ENCODE measurements around the gene MSI2. TPM values are rescaled to one million over a fixed set of nuclear protein-coding genes. Genes with fewer than 3 reads are reported as not detected.

The MSI2 gene
- total RNA-seq, 2 experiments from 2014 or later, result 107 to 111 TPM

DNA sequence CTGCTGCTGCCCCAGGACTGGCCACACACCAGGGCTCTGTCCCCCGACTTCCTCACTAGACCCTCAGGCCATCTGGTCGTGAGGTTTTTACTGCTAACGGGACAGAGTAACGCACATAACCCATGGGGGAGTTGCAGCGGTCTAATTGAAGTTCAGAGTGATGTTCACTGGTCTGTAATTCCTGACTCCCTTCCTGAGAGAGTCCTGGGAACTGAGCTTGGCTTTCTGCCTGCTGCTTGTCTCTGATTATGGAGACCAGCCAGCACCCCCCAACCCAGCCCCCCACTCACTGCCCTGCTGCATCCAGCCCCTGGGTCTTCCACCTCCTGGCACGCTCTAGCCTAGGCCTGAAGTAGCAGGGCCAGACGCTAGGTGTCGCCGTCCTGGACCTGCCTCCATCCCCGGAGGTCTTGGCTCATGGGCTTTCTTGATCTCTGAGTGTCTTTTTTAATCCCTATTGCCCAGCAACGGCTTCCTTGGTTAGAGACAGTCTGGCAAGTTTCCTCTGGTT lies 295.8 kb downstream of the MSI2 start:
- no peak overlapping the region for H3K27ac Mint-ChIP-seq
- POLR2A ChIA-PET, result no interaction called here
- H3K4me1 Mint-ChIP-seq, result peaks cover 3% of the 10 kb centered on the region

DNA sequence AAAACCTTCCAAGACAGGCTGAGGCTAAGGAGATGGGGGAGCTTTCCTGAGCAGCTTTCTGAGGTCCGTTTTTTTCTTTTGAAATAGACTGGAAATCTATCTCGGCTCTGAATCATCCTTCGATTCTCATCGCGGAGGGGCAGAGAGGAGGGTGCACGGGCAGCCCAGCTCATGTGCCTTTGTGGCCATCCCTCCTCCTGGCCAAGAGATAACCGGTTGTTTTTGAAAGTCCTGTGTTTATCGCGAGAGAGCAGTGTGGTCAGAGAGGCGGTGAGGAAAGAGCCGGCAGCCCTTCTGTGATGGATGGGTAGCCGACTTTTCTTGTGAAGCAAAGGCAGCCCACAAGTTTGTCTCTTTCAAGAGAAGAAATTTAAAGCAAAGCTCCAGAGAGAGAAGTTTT lies 297.2 kb downstream of the MSI2 start:
- no peak overlapping the region for H3K4me3 Mint-ChIP-seq
- no peak overlapping the region for H3K27ac Mint-ChIP-seq
- H3K9me3 Mint-ChIP-seq, result no peaks in the 10 kb centered on the region
- H3K36me3 Mint-ChIP-seq (ENCODE audit: low read depth), result no peaks in the 10 kb centered on the region
- POLR2A ChIA-PET, result no interaction called here
- no peak for DNase-seq
- CTCF ChIA-PET, result interaction anchor here (0.6 kb wide), 1 partner anchor 677 kb away, joined by 3 read pairs; no protein-coding TSS in a partner anchor
- H3K27me3 Mint-ChIP-seq, result no peaks in the 10 kb centered on the region
- H3K4me1 Mint-ChIP-seq, result no peaks in the 10 kb centered on the region

More for the DNA sequence above, 295.8 kb downstream of the MSI2 start:
- DNase-seq, result peak; percentile 19
- Mint-ChIP-seq H3K36me3 (ENCODE audit: low read depth) (no peaks in the 10 kb centered on the region), H3K4me3 (no peak overlapping the region), H3K27me3 (no peaks in the 10 kb centered on the region), H3K9me3 (no peaks in the 10 kb centered on the region)
- CTCF ChIA-PET, result interaction anchor here (0.7 to 1.7 kb wide), 4 partner anchors 33 to 120 kb away, joined by 3 to 7 read pairs (median 3); no protein-coding TSS in a partner anchor

DNA sequence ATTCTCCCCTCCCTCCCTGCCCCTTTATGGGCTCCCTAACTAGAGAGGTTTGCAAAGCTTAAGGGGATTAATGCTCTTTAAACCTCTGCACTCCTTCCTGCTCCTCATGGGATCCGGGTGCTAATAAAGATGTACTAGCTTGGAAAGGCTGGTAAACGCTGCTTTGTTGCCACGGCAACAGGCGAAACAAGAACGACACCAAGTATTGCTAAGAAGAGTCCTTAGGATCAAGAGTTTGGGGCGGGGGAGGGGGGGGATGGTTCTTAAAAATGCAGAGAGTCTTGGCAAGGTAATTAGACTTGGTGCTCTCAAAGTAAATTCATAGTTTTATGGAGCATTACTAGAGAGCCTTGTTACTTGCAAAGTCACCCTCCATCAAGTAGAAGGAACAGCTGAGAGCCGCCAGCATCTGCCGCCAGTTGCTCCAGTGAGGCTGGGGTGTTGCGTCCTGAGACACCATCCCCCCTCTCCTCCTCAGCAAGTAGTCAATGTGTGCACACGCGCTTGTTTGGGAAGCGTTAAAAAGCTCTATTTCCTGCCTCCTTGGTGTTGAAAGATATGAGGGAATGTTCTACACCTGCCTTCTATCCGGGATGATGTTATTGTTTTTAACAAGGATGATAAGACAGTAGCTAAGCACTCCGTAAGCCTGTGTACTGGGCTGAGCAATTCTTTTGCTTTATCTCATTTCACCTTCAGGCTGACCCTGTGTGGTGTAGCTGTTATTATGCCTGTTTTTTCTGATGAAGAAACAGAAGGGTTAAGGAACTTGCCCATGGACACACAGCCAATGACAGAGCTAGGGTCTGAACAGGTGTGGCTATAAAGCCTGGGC lies 297.9 kb downstream of the MSI2 start:
- H3K27me3 Mint-ChIP-seq, result no peaks in the 10 kb centered on the region
- ChIA-PET CTCF (interaction anchor here (0.6 kb wide), 1 partner anchor 677 kb away, joined by 3 read pairs; no protein-coding TSS in a partner anchor), POLR2A (no interaction called here)
- no peak overlapping the region for H3K27ac Mint-ChIP-seq
- no peak overlapping the region for H3K4me3 Mint-ChIP-seq
- DNase-seq, result no peak
- no peaks in the 10 kb centered on the region for H3K4me1 Mint-ChIP-seq
- H3K36me3 Mint-ChIP-seq (ENCODE audit: low read depth), result no peaks in the 10 kb centered on the region
- H3K9me3 Mint-ChIP-seq, result no peaks in the 10 kb centered on the region

DNA sequence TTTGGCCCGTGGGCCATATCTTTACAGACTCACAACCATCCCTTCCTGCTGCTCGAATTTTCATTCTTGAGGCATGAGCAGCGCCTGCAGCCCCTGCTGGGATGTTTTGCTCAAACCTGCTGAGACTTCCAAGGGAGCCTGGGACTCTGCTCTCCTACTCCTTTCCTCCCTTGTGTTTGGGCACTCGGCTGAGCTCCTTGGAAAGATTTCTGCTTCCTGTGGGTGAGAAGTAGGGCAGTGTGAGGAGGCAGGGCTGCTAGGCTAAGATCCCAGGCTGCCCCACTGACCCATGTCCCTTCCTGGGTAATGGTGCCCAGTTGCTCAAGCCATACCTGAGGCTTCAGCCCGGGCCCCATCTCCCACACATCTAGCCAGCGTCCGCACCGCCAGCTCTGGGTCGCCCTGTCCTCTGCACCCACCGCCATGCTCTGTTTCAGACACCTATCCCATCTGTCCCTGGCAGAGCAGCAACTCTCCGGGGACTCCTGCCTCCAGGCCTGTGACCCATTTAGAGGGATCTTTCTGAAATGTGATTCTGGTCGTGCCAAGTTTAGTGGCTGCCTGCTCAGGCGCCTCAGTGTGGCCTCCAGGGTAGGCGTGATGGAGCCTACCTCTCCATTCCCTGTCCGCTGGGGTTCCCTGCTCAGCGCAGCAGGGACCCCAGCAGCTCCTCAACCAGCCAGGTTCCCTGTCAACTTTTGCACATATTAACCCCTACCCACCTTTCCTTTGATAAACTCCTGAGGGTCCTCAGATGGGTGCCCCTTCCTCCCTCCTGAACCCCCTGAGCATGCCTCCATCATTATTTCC lies 298.7 kb downstream of the MSI2 start:
- Mint-ChIP-seq H3K9me3 (no peaks in the 10 kb centered on the region), H3K4me1 (no peaks in the 10 kb centered on the region), H3K27me3 (no peaks in the 10 kb centered on the region), H3K36me3 (ENCODE audit: low read depth) (no peaks in the 10 kb centered on the region), H3K4me3 (no peak overlapping the region), H3K27ac (no peak overlapping the region)
- CTCF ChIA-PET, result no interaction called here
- no peak for DNase-seq
- POLR2A ChIA-PET, result no interaction called here

DNA sequence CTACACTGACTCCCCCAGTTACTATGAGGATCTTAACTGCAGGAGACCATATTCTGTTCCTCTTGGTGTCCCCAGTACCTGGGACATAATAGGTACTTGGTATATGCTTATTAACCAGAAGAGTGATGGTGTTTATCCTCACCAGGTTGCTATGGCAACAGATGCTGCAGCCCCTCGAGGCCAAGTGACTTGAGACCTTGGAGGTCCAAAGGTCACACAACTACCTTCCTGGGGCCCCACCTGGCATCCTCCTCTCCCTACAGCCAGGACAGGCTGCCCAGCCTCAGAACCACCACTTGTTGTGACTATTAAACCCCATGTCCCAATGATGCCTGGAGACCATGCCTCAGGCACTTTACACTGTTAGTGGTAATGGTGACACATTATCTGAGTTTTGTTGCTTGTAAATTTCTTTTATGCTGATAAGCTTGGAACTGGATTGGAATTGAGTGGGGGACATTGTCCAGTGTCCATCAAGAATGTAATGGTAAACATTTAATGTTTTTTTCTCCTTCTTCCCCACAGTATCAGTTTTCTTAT lies 299.4 kb downstream of the MSI2 start:
- H3K4me3 Mint-ChIP-seq, result no peak overlapping the region
- H3K27ac Mint-ChIP-seq, result no peak overlapping the region
- POLR2A ChIA-PET, result no interaction called here
- no peaks in the 10 kb centered on the region for H3K4me1 Mint-ChIP-seq
- CTCF ChIA-PET, result interaction anchor here (1.7 kb wide), 1 partner anchor 228 kb away, joined by 3 read pairs; no protein-coding TSS in a partner anchor
- no peaks in the 10 kb centered on the region for H3K36me3 Mint-ChIP-seq (ENCODE audit: low read depth)
- no peaks in the 10 kb centered on the region for H3K9me3 Mint-ChIP-seq
- DNase-seq, result no peak
- no peaks in the 10 kb centered on the region for H3K27me3 Mint-ChIP-seq

DNA sequence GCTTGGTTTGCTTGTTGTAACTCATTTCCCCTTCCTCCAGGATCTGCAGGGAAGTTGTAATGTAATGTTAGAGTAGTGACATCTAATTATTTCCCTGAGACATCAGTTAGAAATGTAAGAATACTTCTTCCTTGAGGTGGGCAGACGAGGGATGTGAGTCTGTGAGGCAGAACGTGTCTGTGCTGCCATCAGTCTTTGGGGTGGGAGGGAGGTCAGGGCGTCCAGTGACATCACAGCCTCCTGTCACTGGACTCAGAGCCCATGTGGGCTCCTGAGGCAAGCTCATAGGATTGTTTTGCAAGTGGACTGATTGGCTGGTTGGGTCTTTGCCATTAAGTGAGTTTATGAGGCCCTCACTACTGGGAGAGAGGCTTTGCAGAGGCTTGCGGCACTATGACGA lies 300.0 kb downstream of the MSI2 start:
- CTCF ChIA-PET, result interaction anchor here (1.7 kb wide), 1 partner anchor 227 kb away, joined by 3 read pairs; no protein-coding TSS in a partner anchor
- Mint-ChIP-seq H3K36me3 (ENCODE audit: low read depth) (no peaks in the 10 kb centered on the region), H3K9me3 (no peaks in the 10 kb centered on the region), H3K27me3 (no peaks in the 10 kb centered on the region), H3K27ac (no peak overlapping the region), H3K4me1 (no peaks in the 10 kb centered on the region), H3K4me3 (no peak overlapping the region)
- no peak for DNase-seq
- POLR2A ChIA-PET, result no interaction called here

DNA sequence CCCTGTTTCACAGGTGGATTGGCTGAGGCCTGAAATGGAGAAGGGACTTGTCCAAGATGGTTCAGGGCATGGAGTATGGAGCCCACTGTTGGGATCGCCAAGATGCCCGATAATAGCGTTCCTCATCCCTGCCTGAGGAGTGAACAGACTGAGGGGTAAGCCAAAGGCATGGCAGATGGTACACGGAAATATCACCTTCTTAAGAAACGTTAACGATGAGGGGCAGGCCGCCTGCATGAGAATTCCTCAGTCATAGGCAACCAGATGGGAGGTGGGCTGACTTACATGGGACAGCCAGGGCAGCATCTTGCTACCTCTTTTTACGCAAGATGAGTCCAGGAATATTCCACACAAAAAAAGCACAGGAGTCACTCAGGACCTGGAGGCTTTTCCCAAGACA lies 300.7 kb downstream of the MSI2 start:
- ChIA-PET POLR2A (no interaction called here), CTCF (interaction anchor here (1.7 kb wide), 1 partner anchor 227 kb away, joined by 3 read pairs; no protein-coding TSS in a partner anchor)
- Mint-ChIP-seq H3K4me3 (no peak overlapping the region), H3K36me3 (ENCODE audit: low read depth) (no peaks in the 10 kb centered on the region), H3K9me3 (no peaks in the 10 kb centered on the region), H3K27me3 (no peaks in the 10 kb centered on the region), H3K27ac (no peak overlapping the region), H3K4me1 (no peaks in the 10 kb centered on the region)
- no peak for DNase-seq

DNA sequence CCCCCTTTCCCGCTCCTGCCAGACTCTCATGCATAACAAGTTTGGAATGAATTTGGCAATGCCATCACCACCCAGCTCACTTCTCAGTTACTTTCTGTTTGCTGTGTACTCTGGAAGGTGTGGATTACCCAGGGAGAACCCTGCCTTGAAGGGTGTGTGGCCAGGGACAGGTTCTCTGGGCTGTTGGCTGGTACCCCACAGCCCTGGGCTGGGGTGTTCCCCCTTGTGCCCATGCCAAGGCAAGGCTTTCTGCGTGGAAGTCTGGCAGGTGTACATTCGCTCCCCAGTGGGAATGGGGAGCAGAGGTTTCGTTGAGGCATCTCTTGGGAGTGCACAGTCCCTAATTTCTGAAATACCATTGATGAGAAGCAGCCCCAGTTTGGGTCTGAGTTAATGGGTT lies 301.1 kb downstream of the MSI2 start:
- DNase-seq, result no peak
- Mint-ChIP-seq H3K27ac (no peak overlapping the region), H3K9me3 (no peaks in the 10 kb centered on the region), H3K27me3 (no peaks in the 10 kb centered on the region), H3K36me3 (ENCODE audit: low read depth) (no peaks in the 10 kb centered on the region), H3K4me1 (no peaks in the 10 kb centered on the region), H3K4me3 (no peak overlapping the region)
- POLR2A ChIA-PET, result no interaction called here
- CTCF ChIA-PET, result interaction anchor here (1.7 kb wide), 1 partner anchor 226 kb away, joined by 3 read pairs; no protein-coding TSS in a partner anchor

DNA sequence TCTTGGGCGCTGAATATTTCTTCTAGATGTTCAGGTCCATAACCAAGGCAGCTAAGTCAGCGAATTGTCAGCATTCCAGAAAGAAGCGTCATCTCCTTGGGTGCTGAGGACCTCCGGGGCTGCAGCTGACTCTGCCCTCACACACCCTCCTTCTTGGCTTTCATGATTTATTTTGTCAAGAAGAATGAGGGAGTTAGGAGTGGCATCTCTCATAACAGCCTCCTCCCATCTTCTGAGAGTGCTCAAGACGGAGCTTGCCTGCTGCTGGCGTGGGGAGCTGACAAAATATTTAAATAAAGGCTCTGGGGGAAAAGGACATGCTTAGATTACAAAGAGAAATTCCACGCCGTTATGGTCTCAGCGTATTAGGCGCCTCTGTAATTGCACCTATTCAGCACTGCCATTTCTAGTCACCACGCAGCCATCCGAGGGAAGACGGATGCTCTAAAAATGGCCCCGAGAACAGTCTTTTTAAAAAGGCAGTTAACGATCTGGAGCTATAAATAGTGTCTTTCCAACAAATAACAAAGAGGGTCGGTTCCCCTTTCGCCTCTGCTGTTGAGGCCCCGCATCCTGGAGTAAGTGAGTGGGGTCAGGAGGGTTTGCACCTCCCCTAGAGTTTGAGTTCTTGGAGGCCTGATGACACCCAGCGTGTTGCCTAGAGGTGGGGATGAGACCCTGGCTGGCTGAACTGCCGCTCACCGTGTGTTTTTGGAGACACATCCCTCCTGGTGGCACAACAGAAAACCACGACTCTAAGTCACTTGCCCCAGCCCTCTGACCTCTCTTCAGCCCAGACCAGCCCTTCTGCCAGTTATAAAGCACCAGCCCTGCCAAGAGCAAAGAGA lies 301.7 kb downstream of the MSI2 start:
- ChIA-PET POLR2A (no interaction called here), CTCF (interaction anchor here (0.7 kb wide), 1 partner anchor 315 kb away, joined by 3 read pairs; no protein-coding TSS in a partner anchor)
- H3K36me3 Mint-ChIP-seq (ENCODE audit: low read depth), result no peaks in the 10 kb centered on the region
- no peak for DNase-seq
- H3K4me1 Mint-ChIP-seq, result no peaks in the 10 kb centered on the region
- H3K27ac Mint-ChIP-seq, result no peak overlapping the region
- H3K4me3 Mint-ChIP-seq, result no peak overlapping the region
- no peaks in the 10 kb centered on the region for H3K27me3 Mint-ChIP-seq
- no peaks in the 10 kb centered on the region for H3K9me3 Mint-ChIP-seq

DNA sequence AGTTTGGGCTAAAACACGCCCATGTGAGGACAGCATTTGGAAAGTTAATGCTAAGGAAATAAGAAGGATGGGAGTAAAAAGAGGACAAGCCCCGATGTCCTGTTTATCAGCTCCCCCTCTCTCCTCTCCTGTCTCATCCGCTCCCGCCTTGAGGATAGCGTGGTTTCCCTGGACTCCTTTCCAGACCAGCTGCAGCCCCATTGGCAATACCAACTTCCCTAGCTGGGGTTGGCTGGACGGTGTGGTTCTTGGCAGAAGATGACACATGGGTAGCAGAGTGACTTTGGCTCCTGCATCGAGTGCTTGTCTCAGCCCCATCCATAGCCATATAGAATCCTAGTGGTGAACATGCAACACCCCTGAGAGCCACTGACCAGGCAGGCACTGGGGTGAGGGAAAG lies 302.9 kb downstream of the MSI2 start:
- POLR2A ChIA-PET, result no interaction called here
- H3K27ac Mint-ChIP-seq, result no peak overlapping the region

DNA sequence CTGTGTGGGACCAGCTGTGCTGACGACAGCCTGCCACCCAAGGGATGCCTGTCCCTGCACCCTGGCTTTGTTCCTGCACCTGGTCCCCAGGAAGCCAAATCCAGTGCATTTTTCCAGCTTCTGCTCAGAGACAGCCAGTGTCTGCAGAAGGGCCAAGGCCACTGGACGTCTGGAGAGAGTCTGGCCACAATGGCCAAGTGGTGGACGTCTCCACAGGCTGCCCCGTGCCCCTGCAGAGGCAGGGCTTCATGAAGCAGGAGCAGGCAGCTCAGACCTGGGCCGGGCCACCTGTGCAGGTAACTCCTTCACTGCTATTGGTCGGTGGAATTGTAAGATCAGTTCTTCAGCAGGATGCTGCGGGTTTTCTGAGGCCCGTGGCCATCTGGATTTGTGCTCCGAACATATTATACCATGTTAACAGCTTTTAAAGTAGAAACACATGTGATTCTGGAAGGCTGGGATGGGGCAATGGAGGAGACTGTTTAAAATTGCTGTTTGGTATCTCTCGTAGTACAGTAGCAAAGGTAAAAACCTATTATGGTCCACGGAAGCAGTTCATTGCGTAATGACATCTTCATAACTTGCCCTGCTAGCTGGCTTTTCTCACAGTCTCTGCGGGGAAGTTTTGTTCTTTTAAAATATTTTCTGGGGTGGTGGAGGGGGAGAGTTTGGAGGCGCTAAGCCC lies 303.5 kb downstream of the MSI2 start:
- Mint-ChIP-seq H3K4me1 (no peaks in the 10 kb centered on the region), H3K36me3 (ENCODE audit: low read depth) (no peaks in the 10 kb centered on the region), H3K4me3 (no peak overlapping the region), H3K27me3 (no peaks in the 10 kb centered on the region), H3K27ac (no peak overlapping the region), H3K9me3 (no peaks in the 10 kb centered on the region)
- CTCF ChIA-PET, result no interaction called here
- DNase-seq, result no peak
- POLR2A ChIA-PET, result no interaction called here

More for the DNA sequence above, 302.9 kb downstream of the MSI2 start:
- Mint-ChIP-seq H3K4me3 (no peak overlapping the region), H3K4me1 (no peaks in the 10 kb centered on the region), H3K9me3 (no peaks in the 10 kb centered on the region), H3K36me3 (ENCODE audit: low read depth) (no peaks in the 10 kb centered on the region), H3K27me3 (no peaks in the 10 kb centered on the region)
- CTCF ChIA-PET, result no interaction called here
- no peak for DNase-seq

DNA sequence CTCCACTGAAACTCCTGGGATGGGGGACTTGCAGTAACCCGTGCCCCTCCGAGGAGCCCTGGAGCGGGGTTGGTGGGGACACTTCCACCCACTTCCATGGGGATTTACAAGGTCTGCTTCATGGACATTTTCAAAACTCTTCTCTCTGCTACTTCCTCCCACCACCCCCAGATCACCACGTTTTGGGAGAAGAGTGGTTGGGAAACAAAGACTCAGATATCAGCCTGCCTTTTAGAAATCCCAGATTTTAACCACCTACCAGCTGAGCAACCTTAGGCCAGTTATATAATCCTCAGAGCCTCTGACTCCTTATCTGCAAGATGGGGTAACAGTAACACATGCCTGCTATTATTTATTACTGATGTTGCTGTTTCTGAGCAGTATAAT lies 304.0 kb downstream of the MSI2 start:
- H3K4me3 Mint-ChIP-seq, result no peak overlapping the region
- CTCF ChIA-PET, result no interaction called here
- POLR2A ChIA-PET, result no interaction called here

More for the DNA sequence above, 304.0 kb downstream of the MSI2 start:
- H3K9me3 Mint-ChIP-seq, result no peaks in the 10 kb centered on the region
- no peaks in the 10 kb centered on the region for H3K4me1 Mint-ChIP-seq
- no peak for DNase-seq
- H3K36me3 Mint-ChIP-seq (ENCODE audit: low read depth), result no peaks in the 10 kb centered on the region
- H3K27me3 Mint-ChIP-seq, result no peaks in the 10 kb centered on the region
- H3K27ac Mint-ChIP-seq, result no peak overlapping the region

Data from activated CD4-positive, alpha-beta memory T cell treated with anti-CD3 and anti-CD28 coated beads, Interleukin-2, amount 10 ng/mL, durations not matched to agents 7 days and 5 days (primary cell).